WTC11 (cell line): ENCODE data around the gene KANSL1L.

ENCODE experiments used
- ATF2 ChIP-seq: sonication (generic); formaldehyde crosslinking; IDR thresholded peaks from 2 replicates; pipeline ENCODE4 v1.8.1; 2022; ENCODE audit warnings: low read depth, missing genetic modification reagents, borderline replicate concordance
- ATF3 ChIP-seq: sonication (generic); formaldehyde crosslinking; conservative IDR thresholded peaks from 2 replicates; pipeline ENCODE4 v1.8.1; 2022; ENCODE audit warnings: mild to moderate bottlenecking, missing genetic modification reagents
- CREB1 ChIP-seq: sonication (generic); formaldehyde crosslinking; IDR thresholded peaks from 2 replicates; pipeline ENCODE4 v1.8.0; 2023; ENCODE audit warnings: mild to moderate bottlenecking, missing genetic modification reagents
- CTCF ChIP-seq: fragments of 200-600 bp; IDR thresholded peaks from 2 replicates; pipeline ENCODE4 v1.8.0; 2022; ENCODE audit warnings: antibody characterized with exemption
- E2F4 ChIP-seq: sonication (generic); formaldehyde crosslinking; IDR thresholded peaks from 2 replicates; pipeline ENCODE4 v1.8.1; 2022; ENCODE audit warnings: low read depth, mild to moderate bottlenecking, moderate library complexity, missing genetic modification reagents, borderline replicate concordance
- JUN ChIP-seq: sonication (generic); formaldehyde crosslinking; IDR thresholded peaks from 2 replicates; pipeline ENCODE4 v1.8.0; 2023; ENCODE audit warnings: mild to moderate bottlenecking, missing genetic modification reagents
- NR3C1 ChIP-seq: sonication (generic); formaldehyde crosslinking; conservative IDR thresholded peaks from 2 replicates; pipeline ENCODE4 v1.8.1; 2023; ENCODE audit warnings: low read depth, mild to moderate bottlenecking, missing genetic modification reagents
- OVOL2 ChIP-seq: fragments of 250-450 bp; sonication (Bioruptor Pico); IDR thresholded peaks from 2 replicates; pipeline ENCODE4 v1.9.0; 2021; ENCODE audit warnings: mild to moderate bottlenecking, borderline replicate concordance
- ZBTB43 ChIP-seq: sonication (generic); formaldehyde crosslinking; IDR thresholded peaks from 2 replicates; pipeline ENCODE4 v1.8.1; 2023; ENCODE audit warnings: mild to moderate bottlenecking, missing genetic modification reagents
- ZNF317 ChIP-seq: sonication (generic); formaldehyde crosslinking; IDR thresholded peaks from 2 replicates; pipeline ENCODE4 v1.8.1; 2023; ENCODE audit warnings: low read depth, mild to moderate bottlenecking, moderate library complexity, missing genetic modification reagents, borderline replicate concordance

- TF ChIP-seq CREB1 = no peak
- no peak for TF ChIP-seq ATF3 (CRISPR knock-in tag)
- TF ChIP-seq ATF2 = no peak
- TF ChIP-seq CTCF = no peak
- no peak for TF ChIP-seq JUN
- TF ChIP-seq OVOL2 (CRISPR knock-in tag) = no peak
- TF ChIP-seq ZNF317 (CRISPR knock-in tag) = no peak
- TF ChIP-seq E2F4 = no peak
- TF ChIP-seq NR3C1 = no peak
- TF ChIP-seq ZBTB43 = no peak
Observed at GRCh38 chr2:210046851-210047500, 124.2 kb downstream of the KANSL1L start.
